HG03571 (cell line): ENCODE measurements around the gene SLC45A3.

Experiments
- ATAC-seq: cut with Tn5 transposase; IDR thresholded peaks from one replicate; pipeline ENCODE4 v1.9.1; 2021; ENCODE audit not compliant: unreplicated experiment

The SLC45A3 gene

GRCh38 chr1:205669341-205670149 lies 10.8 kb downstream of the SLC45A3 start:
- no peak for ATAC-seq

GRCh38 chr1:205668951-205669340 lies 11.4 kb downstream of the SLC45A3 start:
- no peak for ATAC-seq

GRCh38 chr1:205667909-205668643 lies 12.2 kb downstream of the SLC45A3 start:
- no peak for ATAC-seq

GRCh38 chr1:205666372-205667166 lies 13.7 kb downstream of the SLC45A3 start:
- no peak for ATAC-seq

GRCh38 chr1:205665201-205666045 lies 14.9 kb downstream of the SLC45A3 start:
- no peak for ATAC-seq

GRCh38 chr1:205664399-205665017 lies 15.8 kb downstream of the SLC45A3 start:
- ATAC-seq = no peak

GRCh38 chr1:205663286-205663936 lies 16.9 kb downstream of the SLC45A3 start:
- ATAC-seq = no peak

- ATAC-seq = no peak
These were observed 17.5 kb downstream of the SLC45A3 start for GRCh38 chr1:205662791-205663190.

- ATAC-seq = no peak
These were observed 18.1 kb downstream of the SLC45A3 start for GRCh38 chr1:205662135-205662738.

GRCh38 chr1:205661429-205662134 lies 18.7 kb downstream of the SLC45A3 start:
- ATAC-seq = no peak

- ATAC-seq = no peak
These were observed 19.9 kb downstream of the SLC45A3 start for GRCh38 chr1:205660361-205660760.

- ATAC-seq = no peak
These were observed 21.2 kb downstream of the SLC45A3 start for GRCh38 chr1:205658943-205659581.

- ATAC-seq = no peak
These were observed 24.1 kb downstream of the SLC45A3 start for GRCh38 chr1:205656236-205656635.

- no peak for ATAC-seq
These were observed 27.3 kb downstream of the SLC45A3 start for GRCh38 chr1:205652984-205653383.

GRCh38 chr1:205650241-205650640 lies 30.1 kb downstream of the SLC45A3 start:
- ATAC-seq = no peak

- no peak for ATAC-seq
These were observed 34.8 kb downstream of the SLC45A3 start for GRCh38 chr1:205645519-205645918.

- ATAC-seq = no peak
These were observed 37.5 kb downstream of the SLC45A3 start for GRCh38 chr1:205642679-205643307.

- no peak for ATAC-seq
These were observed 40.7 kb downstream of the SLC45A3 start for GRCh38 chr1:205639567-205639966.
